ENCODE measurements around the gene ST7.

ST7 gene

DNA sequence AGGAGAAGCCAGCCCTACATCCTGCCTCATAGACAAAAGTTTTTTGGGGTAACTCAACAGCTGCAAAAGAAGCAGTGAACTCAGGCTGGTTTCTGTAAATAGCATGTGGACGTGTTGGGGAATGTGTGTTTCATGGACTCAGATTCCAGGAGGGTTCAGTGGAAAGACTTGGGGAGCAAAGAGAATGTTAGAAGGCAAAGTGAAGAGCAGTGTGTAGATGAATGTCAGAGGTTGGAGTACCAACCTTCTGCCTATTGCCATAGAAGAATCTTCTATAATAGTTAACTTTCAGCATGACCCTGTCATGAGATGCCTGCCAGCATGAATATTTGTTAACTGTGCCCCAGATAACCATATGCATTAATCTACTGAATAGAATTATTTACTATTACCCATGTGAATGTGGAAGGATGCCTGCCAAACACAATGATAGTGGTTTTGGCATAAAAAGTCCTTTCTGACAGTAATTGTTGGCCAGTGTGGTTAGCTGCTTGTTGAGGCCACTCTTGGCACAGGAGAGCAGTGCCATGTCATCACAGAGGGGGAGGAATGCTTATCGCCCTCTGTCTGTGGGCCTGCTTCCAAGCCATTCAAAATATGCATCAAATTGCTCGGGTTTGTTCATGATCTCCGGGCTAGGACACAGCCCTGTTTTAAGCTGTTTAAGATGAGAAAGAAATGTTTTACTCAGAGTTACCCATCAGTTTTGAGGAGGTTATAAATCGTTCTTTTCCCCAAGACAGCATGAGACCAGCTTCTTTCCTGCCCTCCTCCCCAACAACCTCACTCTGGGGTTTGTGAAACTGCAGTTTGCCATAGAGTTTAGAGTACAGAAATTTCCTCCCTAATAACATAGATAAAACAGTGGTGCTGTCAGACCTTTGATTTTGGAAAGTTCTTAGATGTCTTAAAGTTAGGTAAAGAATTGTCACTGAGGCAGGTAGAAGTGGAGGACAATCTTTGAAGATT is 204.2 kb downstream of the ST7 start (continued):
- no peak for TF ChIP-seq ARNTL (CRISPR knock-in tag; IDR thresholded peaks at IDR 0.05; ENCODE audit: borderline replicate concordance, low read depth)

DNA sequence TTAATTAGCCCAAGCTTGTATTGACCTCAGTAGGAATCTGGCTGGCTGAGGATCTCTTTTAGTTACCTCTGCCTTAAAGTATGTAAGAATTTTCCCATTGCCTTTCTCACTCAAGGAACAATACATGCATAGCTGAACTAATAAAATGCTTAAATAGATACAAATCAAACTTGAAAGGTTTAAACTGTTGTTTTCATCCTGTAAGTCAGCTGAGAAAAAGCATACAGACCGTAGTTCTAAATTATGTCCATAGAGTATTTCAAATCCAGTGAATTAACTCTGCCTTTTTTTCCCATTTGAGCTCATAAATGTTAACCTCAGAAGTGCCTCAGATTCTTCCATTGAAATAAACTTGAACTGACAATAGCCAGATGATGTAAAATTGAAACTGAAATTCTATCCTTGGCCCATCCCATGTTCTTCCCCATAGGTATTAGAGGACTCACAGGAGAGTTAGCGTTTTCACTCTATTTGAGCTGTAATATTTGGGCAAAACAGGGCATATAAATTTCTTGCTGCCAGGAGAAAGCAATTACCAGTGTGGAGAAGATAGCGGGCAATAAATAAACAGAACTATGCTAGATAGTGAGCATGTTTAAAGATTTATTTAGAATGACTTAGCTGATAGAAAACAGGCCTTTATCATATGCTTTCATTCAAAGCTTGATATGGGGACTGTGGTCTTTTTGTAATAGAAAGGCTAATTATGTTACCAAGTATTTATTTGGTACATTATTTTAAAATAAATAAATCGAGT is 205.8 kb downstream of the ST7 start:
- TF ChIP-seq PATZ1 (CRISPR knock-in tag; IDR thresholded peaks at IDR 0.05; ENCODE audit: borderline replicate concordance) (peak; percentile 63; the same call in 1 of the 2 replicates), ESRRG (CRISPR knock-in tag; IDR thresholded peaks at IDR 0.05) (0 out of 2 replicates have a peak, but pooled peaks have one; percentile 11), CSRNP3 (CRISPR knock-in tag; IDR thresholded peaks at IDR 0.05) (no peak), RARB (CRISPR knock-in tag; IDR thresholded peaks at IDR 0.05) (peak; percentile 38; the same call in 1 of the 2 replicates), ZNF565 (CRISPR knock-in tag; conservative IDR thresholded peaks at IDR 0.05; ENCODE audit: low read depth) (no peak; the same call in 1 of the 2 replicates), POU6F1 (CRISPR knock-in tag; IDR thresholded peaks at IDR 0.05; ENCODE audit: borderline replicate concordance, low read depth) (no peak), TOX (CRISPR knock-in tag; IDR thresholded peaks at IDR 0.05; ENCODE audit: borderline replicate concordance) (peak; percentile 65; the same call in 1 of the 2 replicates), TCF4 (CRISPR knock-in tag; IDR thresholded peaks at IDR 0.05; ENCODE audit: borderline replicate concordance) (peak; percentile 66; the same call in 1 of the 2 replicates), GLIS3 (CRISPR knock-in tag; IDR thresholded peaks at IDR 0.05) (no peak), ZC3H10 (CRISPR knock-in tag; IDR thresholded peaks at IDR 0.05) (peak; percentile 12; the same call in 1 of the 2 replicates), ZFP30 (CRISPR knock-in tag; IDR thresholded peaks at IDR 0.05) (no peak), ISL1 (CRISPR knock-in tag; IDR thresholded peaks at IDR 0.05) (peak; percentile 96), OSR1 (CRISPR knock-in tag; IDR thresholded peaks at IDR 0.05) (no peak), ARNTL (CRISPR knock-in tag; IDR thresholded peaks at IDR 0.05; ENCODE audit: borderline replicate concordance, low read depth) (no peak), CSDC2 (CRISPR knock-in tag; IDR thresholded peaks at IDR 0.05) (0 out of 2 replicates have a peak, but pooled peaks have one; percentile 52), TSHZ2 (CRISPR knock-in tag; IDR thresholded peaks at IDR 0.05) (peak; percentile 94), CREB5 (CRISPR knock-in tag; IDR thresholded peaks at IDR 0.05; ENCODE audit: low read depth) (peak; percentile 78)
- ATAC-seq, result peak; percentile 73

DNA sequence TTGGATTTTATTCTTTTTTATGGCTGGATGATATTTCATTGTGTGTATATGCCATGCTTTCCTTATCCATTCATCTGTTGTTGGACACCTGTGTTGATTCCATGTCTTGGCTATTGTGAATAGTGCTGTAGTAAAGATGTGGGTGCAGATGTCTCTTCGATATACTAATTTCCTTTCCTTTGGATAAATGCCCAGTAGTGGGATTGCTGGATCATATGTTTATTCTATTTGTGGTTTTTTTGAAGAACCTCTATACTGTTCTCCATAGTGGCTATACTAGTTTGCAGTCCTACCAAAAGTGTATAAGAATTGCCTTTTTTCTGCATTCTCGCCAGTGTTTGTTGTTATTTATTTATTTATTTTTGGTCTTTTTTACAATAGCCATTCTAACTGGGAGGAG is 209.8 kb downstream of the ST7 start:
- no peak for ATAC-seq
- TF ChIP-seq ARNTL (CRISPR knock-in tag; IDR thresholded peaks at IDR 0.05; ENCODE audit: borderline replicate concordance, low read depth), result no peak
- no peak for TF ChIP-seq ZC3H10 (CRISPR knock-in tag; IDR thresholded peaks at IDR 0.05)
- no peak for TF ChIP-seq POU6F1 (CRISPR knock-in tag; IDR thresholded peaks at IDR 0.05; ENCODE audit: borderline replicate concordance, low read depth)

All from SK-N-SH treated with all-trans-retinoic acid at 6 μM for 48 hours (cell line).